ENCODE results near the gene NFATC3. TPM values are rescaled to one million over a fixed set of nuclear protein-coding genes. Genes with fewer than 3 reads are reported as not detected.

NFATC3 gene
- total and polyA plus RNA-seq, 2 of the 8 experiments (the other 6 are each of a cell fraction or from before 2014, with no cell fraction given) = 17.6 to 34.5 TPM

- TF ChIP-seq, protein P1, sequence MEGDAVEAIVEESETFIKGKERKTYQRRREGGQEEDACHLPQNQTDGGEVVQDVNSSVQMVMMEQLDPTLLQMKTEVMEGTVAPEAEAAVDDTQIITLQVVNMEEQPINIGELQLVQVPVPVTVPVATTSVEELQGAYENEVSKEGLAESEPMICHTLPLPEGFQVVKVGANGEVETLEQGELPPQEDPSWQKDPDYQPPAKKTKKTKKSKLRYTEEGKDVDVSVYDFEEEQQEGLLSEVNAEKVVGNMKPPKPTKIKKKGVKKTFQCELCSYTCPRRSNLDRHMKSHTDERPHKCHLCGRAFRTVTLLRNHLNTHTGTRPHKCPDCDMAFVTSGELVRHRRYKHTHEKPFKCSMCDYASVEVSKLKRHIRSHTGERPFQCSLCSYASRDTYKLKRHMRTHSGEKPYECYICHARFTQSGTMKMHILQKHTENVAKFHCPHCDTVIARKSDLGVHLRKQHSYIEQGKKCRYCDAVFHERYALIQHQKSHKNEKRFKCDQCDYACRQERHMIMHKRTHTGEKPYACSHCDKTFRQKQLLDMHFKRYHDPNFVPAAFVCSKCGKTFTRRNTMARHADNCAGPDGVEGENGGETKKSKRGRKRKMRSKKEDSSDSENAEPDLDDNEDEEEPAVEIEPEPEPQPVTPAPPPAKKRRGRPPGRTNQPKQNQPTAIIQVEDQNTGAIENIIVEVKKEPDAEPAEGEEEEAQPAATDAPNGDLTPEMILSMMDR (IDR thresholded peaks at IDR 0.05; ENCODE audit: control extremely low read depth in 1 of 3, insufficient read depth in 1 of 3, low read depth in 1 of 3, low read length in 3 of 3) = no peak
- TF ChIP-seq CREB1 (IDR thresholded peaks at IDR 0.05) (no peak), JUN (IDR thresholded peaks at IDR 0.05; ENCODE audit: low read depth, low read length) (no peak), RAD21 (IDR thresholded peaks at IDR 0.05 in 1 of 2, conservative IDR thresholded peaks at IDR 0.05 in 1 of 2; ENCODE audit: low read depth in 2 of 2, low read length in 2 of 2) (no peak), RXRA (IDR thresholded peaks at IDR 0.05; ENCODE audit: insufficient read depth, low read depth, low read length) (no peak), CHD2 (IDR thresholded peaks at IDR 0.05; ENCODE audit: low read length) (no peak), ZNF274 (IDR thresholded peaks at IDR 0.05; ENCODE audit: borderline replicate concordance, extremely low read depth, low read length) (no peak), SRF (IDR thresholded peaks at IDR 0.05; ENCODE audit: low read depth, low read length) (no peak)
Observed at GRCh38 chr16:68094614-68094934, 9.4 kb downstream of the NFATC3 start (continued).

All from H1 (cell line).